ENCODE results near the gene DNAH2.

DNAH2 gene

DNA sequence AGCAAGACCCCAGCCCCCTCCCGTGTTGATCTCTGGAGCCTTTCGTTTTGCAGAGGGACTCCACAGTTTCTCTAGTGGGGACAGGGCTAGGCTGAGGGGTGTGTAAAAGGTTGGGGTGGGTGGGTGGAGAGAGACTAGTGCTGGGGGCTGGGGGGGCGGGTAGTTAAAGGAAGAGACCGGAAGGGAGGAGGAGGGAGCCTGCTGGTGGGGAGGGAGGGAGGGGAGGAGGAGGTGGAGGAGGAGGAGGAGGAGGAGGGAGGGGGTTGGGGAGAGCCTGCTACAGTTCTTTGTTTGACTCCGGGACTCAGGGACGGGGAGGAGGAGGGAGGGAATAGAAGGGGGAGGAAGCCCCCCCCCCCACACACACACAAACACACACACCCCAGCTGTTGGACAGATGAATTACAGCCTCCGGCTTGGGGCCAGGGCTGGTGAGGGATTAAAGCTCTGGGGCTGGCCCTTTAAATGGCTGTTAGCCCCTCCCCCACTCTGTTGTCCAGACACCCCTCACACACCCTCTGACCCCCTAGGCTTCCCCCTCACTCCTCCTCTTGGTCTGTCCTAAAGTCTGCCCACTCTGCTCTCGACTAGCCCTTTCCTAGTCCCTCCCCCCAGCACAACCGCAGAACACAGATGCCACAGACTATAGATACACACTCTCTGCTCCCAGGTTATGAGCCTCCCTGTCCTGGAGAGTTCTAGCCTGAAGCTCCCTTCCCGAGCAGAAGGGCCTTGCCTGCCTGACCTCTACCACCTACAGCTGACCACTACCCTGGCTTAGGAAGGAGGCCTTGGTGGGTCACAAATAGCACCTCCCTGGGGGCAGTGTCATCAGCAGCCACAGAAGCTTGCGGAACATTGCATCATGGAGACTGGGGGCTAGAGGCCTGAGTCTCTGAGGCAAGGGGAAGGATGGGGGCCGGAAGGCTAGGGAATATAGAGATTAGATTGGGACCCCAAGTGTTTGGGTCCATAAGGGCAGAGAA is 120.8 kb downstream of the DNAH2 start (continued):
- TF ChIP-seq ZNF354C (tag by site-specific recombination; IDR thresholded peaks at IDR 0.05; ENCODE audit: borderline replicate concordance, low read depth): no peak
- peak; percentile 15; the same call in 1 of the 2 replicates for TF ChIP-seq OSR2 (tag by site-specific recombination; IDR thresholded peaks at IDR 0.05)
- peak; percentile 27; the same call in 1 of the 2 replicates for TF ChIP-seq FEZF1 (tag by site-specific recombination; IDR thresholded peaks at IDR 0.05)
- TF ChIP-seq ZSCAN4 (tag by site-specific recombination; IDR thresholded peaks at IDR 0.05): peak; percentile 73
- peak; percentile 44 for TF ChIP-seq GLIS1 (tag by site-specific recombination; IDR thresholded peaks at IDR 0.05)
- TF ChIP-seq, protein P1, sequence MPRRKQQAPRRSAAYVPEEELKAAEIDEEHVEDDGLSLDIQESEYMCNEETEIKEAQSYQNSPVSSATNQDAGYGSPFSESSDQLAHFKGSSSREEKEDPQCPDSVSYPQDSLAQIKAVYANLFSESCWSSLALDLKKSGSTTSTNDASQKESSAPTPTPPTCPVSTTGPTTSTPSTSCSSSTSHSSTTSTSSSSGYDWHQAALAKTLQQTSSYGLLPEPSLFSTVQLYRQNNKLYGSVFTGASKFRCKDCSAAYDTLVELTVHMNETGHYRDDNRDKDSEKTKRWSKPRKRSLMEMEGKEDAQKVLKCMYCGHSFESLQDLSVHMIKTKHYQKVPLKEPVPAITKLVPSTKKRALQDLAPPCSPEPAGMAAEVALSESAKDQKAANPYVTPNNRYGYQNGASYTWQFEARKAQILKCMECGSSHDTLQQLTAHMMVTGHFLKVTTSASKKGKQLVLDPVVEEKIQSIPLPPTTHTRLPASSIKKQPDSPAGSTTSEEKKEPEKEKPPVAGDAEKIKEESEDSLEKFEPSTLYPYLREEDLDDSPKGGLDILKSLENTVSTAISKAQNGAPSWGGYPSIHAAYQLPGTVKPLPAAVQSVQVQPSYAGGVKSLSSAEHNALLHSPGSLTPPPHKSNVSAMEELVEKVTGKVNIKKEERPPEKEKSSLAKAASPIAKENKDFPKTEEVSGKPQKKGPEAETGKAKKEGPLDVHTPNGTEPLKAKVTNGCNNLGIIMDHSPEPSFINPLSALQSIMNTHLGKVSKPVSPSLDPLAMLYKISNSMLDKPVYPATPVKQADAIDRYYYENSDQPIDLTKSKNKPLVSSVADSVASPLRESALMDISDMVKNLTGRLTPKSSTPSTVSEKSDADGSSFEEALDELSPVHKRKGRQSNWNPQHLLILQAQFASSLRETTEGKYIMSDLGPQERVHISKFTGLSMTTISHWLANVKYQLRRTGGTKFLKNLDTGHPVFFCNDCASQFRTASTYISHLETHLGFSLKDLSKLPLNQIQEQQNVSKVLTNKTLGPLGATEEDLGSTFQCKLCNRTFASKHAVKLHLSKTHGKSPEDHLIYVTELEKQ (tag by site-specific recombination; IDR thresholded peaks at IDR 0.05; ENCODE audit: borderline replicate concordance): no peak
- peak; percentile 82 for TF ChIP-seq EGR2 (tag by site-specific recombination; IDR thresholded peaks at IDR 0.05; ENCODE audit: low read depth)
- TF ChIP-seq BCL11A (tag by site-specific recombination; IDR thresholded peaks at IDR 0.05; ENCODE audit: low read depth): peak; percentile 84
- no peak for TF ChIP-seq ZNF639 (tag by site-specific recombination; IDR thresholded peaks at IDR 0.05)
- no peak for TF ChIP-seq PRDM1 (tag by site-specific recombination; IDR thresholded peaks at IDR 0.05)
- peak; percentile 17; the same call in 1 of the 2 replicates for TF ChIP-seq ZBTB8A (tag by site-specific recombination; IDR thresholded peaks at IDR 0.05)
- peak; percentile 29; the same call in 1 of the 2 replicates for TF ChIP-seq IKZF3 (tag by site-specific recombination; IDR thresholded peaks at IDR 0.05)
- TF ChIP-seq, protein P2, sequence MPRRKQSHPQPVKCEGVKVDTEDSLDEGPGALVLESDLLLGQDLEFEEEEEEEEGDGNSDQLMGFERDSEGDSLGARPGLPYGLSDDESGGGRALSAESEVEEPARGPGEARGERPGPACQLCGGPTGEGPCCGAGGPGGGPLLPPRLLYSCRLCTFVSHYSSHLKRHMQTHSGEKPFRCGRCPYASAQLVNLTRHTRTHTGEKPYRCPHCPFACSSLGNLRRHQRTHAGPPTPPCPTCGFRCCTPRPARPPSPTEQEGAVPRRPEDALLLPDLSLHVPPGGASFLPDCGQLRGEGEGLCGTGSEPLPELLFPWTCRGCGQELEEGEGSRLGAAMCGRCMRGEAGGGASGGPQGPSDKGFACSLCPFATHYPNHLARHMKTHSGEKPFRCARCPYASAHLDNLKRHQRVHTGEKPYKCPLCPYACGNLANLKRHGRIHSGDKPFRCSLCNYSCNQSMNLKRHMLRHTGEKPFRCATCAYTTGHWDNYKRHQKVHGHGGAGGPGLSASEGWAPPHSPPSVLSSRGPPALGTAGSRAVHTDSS (tag by site-specific recombination; IDR thresholded peaks at IDR 0.05): no peak
- TF ChIP-seq ZIC2 (tag by site-specific recombination; IDR thresholded peaks at IDR 0.05): peak; percentile 64
- TF ChIP-seq, protein P3, sequence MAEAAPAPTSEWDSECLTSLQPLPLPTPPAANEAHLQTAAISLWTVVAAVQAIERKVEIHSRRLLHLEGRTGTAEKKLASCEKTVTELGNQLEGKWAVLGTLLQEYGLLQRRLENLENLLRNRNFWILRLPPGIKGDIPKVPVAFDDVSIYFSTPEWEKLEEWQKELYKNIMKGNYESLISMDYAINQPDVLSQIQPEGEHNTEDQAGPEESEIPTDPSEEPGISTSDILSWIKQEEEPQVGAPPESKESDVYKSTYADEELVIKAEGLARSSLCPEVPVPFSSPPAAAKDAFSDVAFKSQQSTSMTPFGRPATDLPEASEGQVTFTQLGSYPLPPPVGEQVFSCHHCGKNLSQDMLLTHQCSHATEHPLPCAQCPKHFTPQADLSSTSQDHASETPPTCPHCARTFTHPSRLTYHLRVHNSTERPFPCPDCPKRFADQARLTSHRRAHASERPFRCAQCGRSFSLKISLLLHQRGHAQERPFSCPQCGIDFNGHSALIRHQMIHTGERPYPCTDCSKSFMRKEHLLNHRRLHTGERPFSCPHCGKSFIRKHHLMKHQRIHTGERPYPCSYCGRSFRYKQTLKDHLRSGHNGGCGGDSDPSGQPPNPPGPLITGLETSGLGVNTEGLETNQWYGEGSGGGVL (tag by site-specific recombination; IDR thresholded peaks at IDR 0.05): peak; percentile 90
- TF ChIP-seq ZNF184 (tag by site-specific recombination; IDR thresholded peaks at IDR 0.05): no peak
- peak; percentile 69 for TF ChIP-seq ZBTB48 (tag by site-specific recombination; IDR thresholded peaks at IDR 0.05)
- TF ChIP-seq ZNF600 (tag by site-specific recombination; IDR thresholded peaks at IDR 0.05): peak; percentile 95
- no peak for TF ChIP-seq YY1 (tag by site-specific recombination; IDR thresholded peaks at IDR 0.05)
- TF ChIP-seq ZNF133 (tag by site-specific recombination; IDR thresholded peaks at IDR 0.05): no peak
- TF ChIP-seq ZSCAN16 (tag by site-specific recombination; IDR thresholded peaks at IDR 0.05): no peak
- TF ChIP-seq KLF9 (tag by site-specific recombination; IDR thresholded peaks at IDR 0.05; ENCODE audit: low read depth): peak; percentile 11; the same call in 1 of the 2 replicates
- no peak for TF ChIP-seq ZNF16 (tag by site-specific recombination; IDR thresholded peaks at IDR 0.05; ENCODE audit: low read depth)
- peak; percentile 76 for TF ChIP-seq GLIS2 (tag by site-specific recombination; IDR thresholded peaks at IDR 0.05)
- peak; percentile 29 for TF ChIP-seq ZBTB20 (tag by site-specific recombination; IDR thresholded peaks at IDR 0.05)
- TF ChIP-seq ZBTB26 (tag by site-specific recombination; optimal IDR thresholded peaks at IDR 0.05): no peak
- TF ChIP-seq ZNF76 (tag by site-specific recombination; IDR thresholded peaks at IDR 0.05; ENCODE audit: borderline replicate concordance, low read depth): no peak
- TF ChIP-seq OVOL3 (tag by site-specific recombination; IDR thresholded peaks at IDR 0.05): no peak
- TF ChIP-seq SP3 (tag by site-specific recombination; IDR thresholded peaks at IDR 0.05): peak; percentile 63

All from HEK293 (cell line).